PC-9 (cell line): ENCODE data around the gene DNAAF2. TPM values are rescaled to one million over a fixed set of nuclear protein-coding genes. Genes with fewer than 3 reads are reported as not detected.

ENCODE experiments used
- BruUV-seq: library from RNA; stranded (reverse); fragments of 400-500 nt; replicated peaks from 2 replicates; lab custom pipeline; 2021; lab: Mats Ljungman, UMichigan
- CTCF ChIA-PET: fragments of 300-600 bp; sonication (Branson Sonifier 250); formaldehyde crosslinking; loops from one replicate; lab custom pipeline; 2022; ENCODE audit warnings: antibody characterized with exemption; lab: Charles Lee
- POLR2A ChIA-PET: fragments of 300-600 bp; sonication (Branson Sonifier 250); formaldehyde crosslinking; loops from one replicate; lab custom pipeline; 2022; ENCODE audit warnings: antibody characterized with exemption; ENCODE audit not compliant: unreplicated experiment; lab: Charles Lee
- DNase-seq, 2 experiments: peaks; one replicate each; pipeline versions ENCODE4 v3.0.0 to v3.0.0-alpha.2; 2015 to 2022; ENCODE audit warnings: mixed read lengths in 1 of 2
- H2AFZ ChIP-seq: fragments of 200-600 bp; sonication (generic); 2 replicates; pipeline ENCODE4 v1.8.1; 2017; ENCODE audit warnings: antibody characterized with exemption
- H3F3A ChIP-seq: fragments of 200-600 bp; sonication (generic); 2 replicates; pipeline ENCODE4 v1.8.1; 2017; ENCODE audit warnings: antibody characterized with exemption, mild to moderate bottlenecking, low read depth; ENCODE audit not compliant: insufficient read depth
- H3K27ac ChIP-seq: fragments of 200-600 bp; sonication (generic); 2 replicates; pipeline ENCODE4 v1.6.1; 2016; ENCODE audit warnings: mixed run types
- H3K27me3 ChIP-seq: fragments of 200-600 bp; sonication (generic); 2 replicates; pipeline ENCODE4 v1.6.1; 2016; ENCODE audit warnings: low read depth, mixed run types; ENCODE audit not compliant: insufficient read depth
- H3K36me3 ChIP-seq: fragments of 200-600 bp; sonication (generic); 2 replicates; pipeline ENCODE4 v1.6.1; 2016; ENCODE audit warnings: low read depth, mixed run types
- H3K4me1 ChIP-seq: fragments of 200-600 bp; sonication (generic); replicated peaks from 2 replicates; pipeline ENCODE4 v1.6.1; 2016; ENCODE audit warnings: mixed run types; ENCODE audit not compliant: insufficient read depth
- H3K4me2 ChIP-seq: fragments of 200-600 bp; sonication (generic); 2 replicates; pipeline ENCODE4 v1.6.1; 2017; ENCODE audit warnings: mixed run types
- H3K4me3 ChIP-seq: fragments of 200-600 bp; sonication (generic); 2 replicates; pipeline ENCODE4 v1.6.1; 2016; ENCODE audit warnings: mixed run types
- H3K79me2 ChIP-seq: fragments of 200-600 bp; sonication (generic); 2 replicates; pipeline ENCODE4 v1.6.1; 2017; ENCODE audit warnings: low read depth, mixed run types
- H3K9me2 ChIP-seq: fragments of 200-600 bp; sonication (generic); 2 replicates; pipeline ENCODE4 v1.8.1; 2017; ENCODE audit warnings: mild to moderate bottlenecking; ENCODE audit not compliant: insufficient read depth
- H3K9me3 ChIP-seq: fragments of 200-600 bp; sonication (generic); 2 replicates; pipeline ENCODE4 v1.8.1; 2016; ENCODE audit warnings: low read depth; ENCODE audit not compliant: insufficient read depth
- H4K20me1 ChIP-seq: fragments of 200-600 bp; sonication (generic); 2 replicates; pipeline ENCODE4 v1.8.1; 2017; ENCODE audit not compliant: insufficient read depth
- CTCF ChIP-seq: fragments of 200-600 bp; sonication (generic); conservative IDR thresholded peaks from 2 replicates; pipeline ENCODE4 v1.6.1; 2017; ENCODE audit warnings: mixed run types, antibody characterized with exemption, mild to moderate bottlenecking, moderate library complexity
- EZH2 ChIP-seq: fragments of 200-600 bp; sonication (generic); IDR thresholded peaks from 2 replicates; pipeline ENCODE4 v1.8.0; 2017; ENCODE audit warnings: antibody characterized with exemption, low read depth
- intact Hi-C: fragments of 100-400 bp; cut with micrococcal nuclease; formaldehyde crosslinking; loops from one replicate; pipeline ENCODE4 v1.10.0; 2022; ENCODE audit not compliant: unreplicated experiment
- total RNA-seq: library from RNA; stranded (reverse); gene quantifications from 2 replicates; pipeline ENCODE4 v1.2.3, GENCODE V29; 2021

The DNAAF2 gene
- total RNA-seq, 1 experiment from 2014 or later, result 8.2 TPM

GRCh38 chr14:49593016-49593415, 42.0 kb downstream of the DNAAF2 start:
- no peak for DNase-seq
- no peaks in the 10 kb centered on the region for H4K20me1 ChIP-seq

GRCh38 chr14:49589387-49589786, 45.7 kb downstream of the DNAAF2 start:
- no peaks in the 10 kb centered on the region for H3K9me2 ChIP-seq
- POLR2A ChIA-PET, result interaction anchor here (0.7 kb wide), 1 partner anchor 45 kb away, joined by 4 read pairs; no protein-coding TSS in a partner anchor
- no TSS peak for BruUV-seq
- no peak overlapping the region for H3K4me3 ChIP-seq
- peaks cover 7% of the 10 kb centered on the region for H4K20me1 ChIP-seq
- H2AFZ ChIP-seq, result no peak overlapping the region
- H3K9me3 ChIP-seq, result no peaks in the 10 kb centered on the region
- no peaks in the 10 kb centered on the region for H3K27me3 ChIP-seq
- TF ChIP-seq EZH2 (no peak), CTCF (no peak)
- H3K79me2 ChIP-seq, result peaks cover 18% of the 10 kb centered on the region
- H3K4me1 ChIP-seq, result peaks cover 9% of the 10 kb centered on the region
- intact Hi-C loops, result loop anchor here (5.0 to 10.0 kb wide), 3 partner anchors 33 to 125 kb away; partner anchors contain the start of genes MGAT2 and RPL36AL
- H3K27ac ChIP-seq, result no peak overlapping the region
- peaks cover 30% of the 10 kb centered on the region; the same call in 1 of the 2 replicates for H3F3A ChIP-seq
- peaks cover 13% of the 10 kb centered on the region for H3K36me3 ChIP-seq
- no peak for DNase-seq
- CTCF ChIA-PET, result no interaction called here
- H3K4me2 ChIP-seq, result no peak overlapping the region

More at GRCh38 chr14:49593016-49593415, 42.0 kb downstream of the DNAAF2 start:
- no peak for TF ChIP-seq CTCF
- Histone ChIP-seq H3K79me2 (peaks cover 19% of the 10 kb centered on the region), H3K4me3 (no peak overlapping the region), H3K4me1 (peaks cover 14% of the 10 kb centered on the region), H3K9me3 (no peaks in the 10 kb centered on the region), H3K4me2 (no peak overlapping the region), H3K27me3 (no peaks in the 10 kb centered on the region), H3F3A (peaks cover 11% of the 10 kb centered on the region; the same call in 1 of the 2 replicates), H3K36me3 (no peaks in the 10 kb centered on the region; the same call in 1 of the 2 replicates), H3K27ac (no peak overlapping the region), H3K9me2 (no peaks in the 10 kb centered on the region), H2AFZ (no peak overlapping the region)
- intact Hi-C loops, result no loop called here
- ChIA-PET POLR2A (no interaction called here), CTCF (no interaction called here)
- no TSS peak for BruUV-seq

- Histone ChIP-seq H3K4me2 (peak overlapping the region; percentile 63), H3K27me3 (no peaks in the 10 kb centered on the region), H3K4me3 (peak overlapping the region; percentile 49), H3K27ac (peak overlapping the region; percentile 85), H3K79me2 (peaks cover 44% of the 10 kb centered on the region), H4K20me1 (peaks cover 32% of the 10 kb centered on the region), H3K4me1 (peaks cover 32% of the 10 kb centered on the region), H2AFZ (peak overlapping the region; percentile 54), H3K9me3 (no peaks in the 10 kb centered on the region), H3K9me2 (no peaks in the 10 kb centered on the region), H3K36me3 (peaks cover 36% of the 10 kb centered on the region), H3F3A (peaks cover 52% of the 10 kb centered on the region)
- ChIA-PET CTCF (interaction anchor here (0.7 to 1.9 kb wide), 4 partner anchors 12 to 204 kb away, joined by 3 to 6 read pairs (median 4); partner anchors contain the start of genes LRR1, MGAT2 and RPL36AL), POLR2A (interaction anchor here (0.5 to 0.8 kb wide), 5 partner anchors 12 to 1481 kb away, joined by 3 to 5 read pairs (median 4); partner anchors contain the start of genes LRR1, MGAT2 and RPL36AL)
- TF ChIP-seq CTCF (peak; percentile 87), EZH2 (no peak)
- BruUV-seq, result no TSS peak
- intact Hi-C loops, result loop anchor here (2.0 to 10.0 kb wide), 4 partner anchors 35 to 122 kb away; partner anchors contain the start of genes DNAAF2, MGAT2 and RPL36AL
- peak in 1 of 2 experiments; percentile 77 for DNase-seq
Observed at GRCh38 chr14:49586673-49587460, 48.2 kb downstream of the DNAAF2 start.
